DMS79 (cell line): Measurements from ENCODE around the gene TRAM2.

Experiments
- DNase-seq: peaks from one replicate; lab custom pipeline; 2025; lab: John Stamatoyannopoulos, UW

Gene TRAM2

DNA sequence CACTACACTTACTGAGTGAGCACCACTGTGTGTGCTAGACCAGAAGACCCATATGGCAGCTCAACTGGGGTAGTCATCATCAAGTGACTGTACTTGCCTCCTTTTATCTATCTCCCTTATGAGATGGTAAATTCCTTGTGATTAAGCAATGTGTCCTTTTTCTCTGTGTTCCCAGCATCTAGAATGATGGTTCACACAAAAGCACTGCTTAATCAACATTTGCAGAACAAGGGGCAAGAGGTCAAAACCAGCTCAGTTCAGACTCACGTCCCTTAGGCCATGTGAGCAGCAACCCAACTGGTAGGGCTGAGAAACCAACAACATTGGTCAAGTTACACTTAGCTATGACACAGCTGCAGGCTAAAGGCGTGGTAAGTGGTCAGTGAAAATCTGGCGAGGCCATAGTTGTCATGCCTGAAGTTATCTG, 10.0 kb downstream of the TRAM2 start:
- DNase-seq = no peak

DNA sequence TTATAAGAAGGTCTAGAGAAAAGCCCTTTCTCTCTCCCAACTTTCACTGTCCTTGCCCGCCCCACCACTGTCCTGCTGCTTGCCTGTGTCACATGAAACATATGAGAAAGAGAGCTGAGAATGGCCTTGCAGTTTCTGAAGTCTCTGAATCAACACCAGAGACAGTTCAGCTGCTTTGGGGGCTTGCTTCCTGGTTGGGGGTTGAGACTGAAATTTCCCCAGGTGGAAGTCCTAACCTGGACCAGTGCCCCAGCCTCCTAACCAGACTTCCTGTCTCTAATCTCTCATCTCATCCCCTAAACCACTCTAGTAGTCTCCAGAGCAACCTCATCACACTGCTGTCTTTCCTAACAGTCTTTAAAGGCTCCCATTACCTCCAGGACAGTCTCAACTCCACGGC, 10.7 kb downstream of the TRAM2 start:
- no peak for DNase-seq

DNA sequence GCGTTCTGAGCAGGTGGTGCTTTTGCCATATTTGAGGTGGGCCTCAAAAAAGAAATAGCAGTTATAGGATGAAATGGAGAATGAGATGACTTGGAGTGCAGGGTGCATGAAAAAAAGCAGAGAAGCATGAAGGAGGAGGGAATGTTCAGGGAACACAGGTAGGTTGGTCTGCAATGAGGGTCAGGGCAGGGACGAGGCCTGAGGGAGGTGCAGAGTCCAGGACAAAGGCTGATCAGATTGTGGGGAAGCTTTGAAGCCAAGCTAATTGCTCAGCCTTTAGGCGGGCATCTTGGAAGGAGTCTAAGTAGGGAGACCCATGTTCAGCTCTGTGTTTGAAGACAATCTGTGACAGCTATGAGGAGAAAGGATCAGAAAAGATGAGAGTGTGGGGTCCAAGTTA, 12.0 kb downstream of the TRAM2 start:
- DNase-seq = no peak

DNA sequence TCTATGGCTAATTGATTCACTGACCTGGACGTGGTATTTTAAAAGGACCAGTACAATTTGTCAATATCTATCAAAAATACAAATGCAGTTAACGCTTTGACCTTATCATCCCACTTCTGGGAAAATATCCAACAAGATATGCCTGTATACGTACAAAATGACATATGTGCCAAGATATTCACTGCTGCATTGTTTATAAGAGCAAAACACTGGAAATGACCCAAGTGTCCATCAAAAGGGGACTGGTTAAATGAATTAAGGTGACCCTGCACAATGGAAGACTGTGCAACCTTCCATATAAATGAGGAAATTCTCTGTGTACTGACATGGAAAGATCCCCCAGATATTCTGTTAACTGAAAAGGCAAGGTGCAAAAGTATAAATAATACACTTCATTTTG, 13.9 kb downstream of the TRAM2 start:
- DNase-seq = no peak

DNA sequence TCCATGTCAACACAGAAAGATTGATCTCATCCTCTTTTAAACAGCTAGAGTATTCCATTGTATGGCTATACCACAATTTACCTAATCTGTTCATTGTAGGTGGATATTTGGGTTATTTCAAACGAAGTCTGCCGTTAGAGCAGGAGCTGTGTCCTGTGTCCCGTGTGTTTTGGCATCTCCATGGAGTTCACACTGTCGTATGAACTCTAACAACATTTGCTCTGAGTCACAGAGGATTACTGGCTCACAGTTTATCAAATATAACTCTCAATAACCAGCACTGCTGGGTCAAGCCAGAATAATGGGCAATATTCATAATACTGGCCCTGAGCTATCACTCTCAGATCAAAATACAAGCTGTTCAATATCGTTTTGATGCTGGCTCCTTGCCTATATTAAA, 16.4 kb downstream of the TRAM2 start:
- no peak for DNase-seq

DNA sequence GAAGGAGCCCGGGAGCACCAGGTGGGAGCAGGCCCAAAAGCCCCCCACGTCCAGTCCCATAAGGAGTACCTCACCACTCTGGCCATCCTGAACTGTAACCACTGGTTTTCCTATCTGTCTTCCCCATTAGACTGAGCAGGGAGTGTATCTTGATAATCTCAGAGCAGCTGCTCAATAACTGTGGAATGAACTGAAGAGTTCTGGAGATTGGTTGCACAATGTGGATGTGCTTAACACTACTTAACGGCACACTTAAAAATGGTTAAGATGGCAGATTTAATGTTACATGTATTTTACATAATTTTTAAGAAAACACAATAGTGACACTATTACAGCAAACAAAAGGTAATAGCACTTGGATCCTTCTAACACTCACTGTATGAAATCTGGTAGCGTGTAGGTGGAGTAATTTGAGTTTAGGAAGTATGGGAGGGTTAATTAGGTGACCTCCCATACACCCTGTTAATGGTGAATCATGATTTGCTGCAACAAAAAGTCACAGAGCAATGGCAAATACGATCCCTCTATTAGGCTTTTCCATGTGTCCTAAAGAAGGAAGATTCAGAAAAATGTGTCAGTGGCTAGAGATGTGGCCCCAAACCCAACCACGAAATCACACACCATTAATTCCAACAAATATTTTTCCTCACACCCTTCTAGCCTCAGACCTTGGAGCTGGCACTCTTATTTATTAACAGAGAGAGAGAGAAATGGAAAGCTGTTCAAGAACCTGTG, 18.4 kb downstream of the TRAM2 start:
- DNase-seq = no peak

DNA sequence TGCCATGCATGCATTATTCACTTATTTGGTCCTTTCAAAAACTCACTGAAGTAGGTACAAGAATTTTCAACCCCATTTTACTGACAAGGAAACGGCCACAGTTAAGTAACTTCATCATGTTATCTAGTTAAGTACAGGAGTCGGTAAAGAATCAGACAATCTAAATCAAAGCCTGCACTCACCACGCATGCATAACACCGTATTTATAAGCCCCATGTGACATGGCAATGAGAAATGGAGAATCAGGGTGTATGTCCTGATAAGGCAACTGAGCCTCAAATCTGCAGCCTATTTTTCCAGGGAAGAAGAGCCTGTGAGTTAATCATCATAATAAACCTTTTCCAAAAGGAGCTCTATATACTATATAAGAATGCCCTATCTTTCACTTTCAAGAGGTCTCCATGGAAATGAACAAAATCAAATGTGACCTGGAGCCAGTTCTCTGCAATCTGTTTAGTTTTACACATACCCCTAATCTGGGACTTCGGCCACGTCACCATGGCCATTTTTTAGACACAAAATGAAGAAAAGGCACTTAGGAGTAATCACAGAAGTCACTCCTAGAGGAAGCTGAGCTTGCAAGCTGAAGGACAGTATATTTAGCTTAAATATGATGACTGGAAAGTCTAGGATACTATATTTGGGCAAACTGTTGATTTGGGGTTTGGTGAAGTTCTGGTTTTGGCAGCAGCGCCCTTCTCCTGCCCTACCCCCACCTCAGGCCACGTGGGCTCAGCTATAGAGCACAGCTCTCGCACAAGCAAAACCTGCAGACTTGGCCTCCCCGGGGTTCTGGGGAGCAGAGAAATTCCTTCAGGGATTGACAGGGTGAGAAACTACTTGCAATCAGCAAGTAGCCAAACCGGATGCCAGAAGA, 19.2 kb downstream of the TRAM2 start:
- no peak for DNase-seq

DNA sequence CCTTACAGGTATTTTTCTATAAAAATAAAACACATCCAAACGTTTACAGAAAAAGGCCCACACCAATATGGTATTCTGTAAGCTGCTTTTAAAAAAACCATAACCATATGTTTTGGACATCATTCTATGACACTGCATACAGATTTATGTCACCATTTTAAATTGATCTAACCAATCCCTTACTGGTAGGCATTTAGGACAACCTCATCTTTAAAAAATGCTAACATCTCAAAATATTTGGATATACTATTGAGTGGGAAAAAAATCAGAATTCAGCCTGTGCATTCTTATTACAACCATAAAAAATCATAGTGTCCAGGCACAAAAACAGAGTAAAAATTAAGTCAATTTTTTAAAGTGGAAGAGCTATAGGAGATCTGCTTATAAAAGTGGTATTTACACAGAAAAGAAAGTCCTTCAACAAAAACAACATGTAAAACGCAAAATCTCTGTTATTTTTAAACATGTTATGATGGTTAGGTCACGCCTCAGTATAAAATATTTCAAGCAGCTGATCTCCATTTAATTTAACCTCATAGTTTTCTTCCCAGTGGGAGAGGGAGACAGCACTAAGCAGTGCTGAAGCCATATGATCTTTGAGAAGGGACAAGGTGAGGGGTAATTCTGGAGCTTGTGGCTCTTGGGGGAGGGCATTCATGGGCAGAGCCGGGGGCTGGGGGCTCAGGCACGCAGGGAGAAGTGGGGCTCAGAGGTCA, 21.2 kb downstream of the TRAM2 start:
- no peak for DNase-seq

DNA sequence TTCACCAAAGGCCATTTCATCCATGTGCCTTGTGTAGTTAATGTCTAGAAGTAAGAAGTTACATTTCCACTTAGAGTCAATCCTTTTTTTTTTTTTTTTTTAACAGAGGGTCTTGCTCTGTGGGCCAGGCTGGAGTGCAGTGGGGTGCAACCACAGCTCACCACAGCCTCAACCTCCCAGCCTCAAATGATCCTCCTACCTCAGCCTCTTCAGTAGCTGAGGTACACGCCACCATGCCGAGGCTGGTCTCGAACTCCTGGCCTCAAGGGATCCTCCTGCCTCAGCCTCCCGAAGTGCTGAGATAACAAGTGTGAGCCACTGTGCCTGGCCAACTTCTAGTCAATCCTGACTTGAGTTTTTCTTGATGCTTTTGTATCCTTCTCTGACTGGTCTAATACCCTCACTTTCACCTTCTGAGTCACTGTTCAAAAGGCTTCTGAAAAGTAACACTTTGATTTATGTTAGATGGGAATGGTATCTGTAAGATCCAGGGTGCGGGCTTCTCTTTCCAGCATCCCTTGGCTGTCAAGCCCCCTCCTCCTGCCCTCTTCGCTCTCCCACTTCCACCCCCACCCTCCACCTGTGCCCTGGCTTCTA, 22.1 kb downstream of the TRAM2 start:
- no peak for DNase-seq

DNA sequence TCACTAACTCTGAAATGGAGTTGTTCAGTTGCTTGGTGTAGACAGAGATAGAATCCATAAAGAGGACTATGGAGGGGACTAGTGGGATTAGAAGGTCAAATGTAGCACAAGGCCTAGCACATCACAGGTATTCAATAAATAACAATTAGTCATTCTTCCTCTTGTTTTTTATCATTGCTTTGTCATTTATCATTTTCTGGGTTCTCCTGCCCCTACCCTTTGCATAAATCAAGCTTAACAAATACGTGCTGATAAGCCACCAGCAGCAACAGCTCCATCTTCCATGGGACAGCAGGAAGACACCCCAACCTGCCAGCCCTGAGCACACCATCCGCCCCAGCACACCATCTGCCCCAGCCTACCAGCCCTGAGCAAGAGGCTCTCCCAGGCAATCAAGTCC, 23.1 kb downstream of the TRAM2 start:
- DNase-seq = no peak

DNA sequence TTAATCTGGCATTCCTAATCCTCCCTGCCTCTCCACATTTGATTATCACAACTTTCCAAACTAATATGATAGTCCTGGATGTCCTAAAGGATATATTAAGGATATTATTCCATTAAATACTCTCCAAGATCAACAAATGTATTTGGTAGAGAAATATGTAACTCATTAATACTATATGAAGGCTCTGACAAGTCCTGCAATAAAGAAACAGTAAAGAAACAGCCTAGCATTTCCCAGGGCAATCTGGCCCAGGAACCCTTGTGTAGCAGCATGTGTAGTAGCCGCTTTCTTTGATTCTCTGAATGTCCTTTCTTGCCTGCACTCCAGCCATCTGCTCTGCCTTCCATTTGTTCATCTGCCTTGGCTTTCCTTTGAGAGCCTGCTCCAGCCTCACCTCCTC, 23.7 kb downstream of the TRAM2 start:
- no peak for DNase-seq

DNA sequence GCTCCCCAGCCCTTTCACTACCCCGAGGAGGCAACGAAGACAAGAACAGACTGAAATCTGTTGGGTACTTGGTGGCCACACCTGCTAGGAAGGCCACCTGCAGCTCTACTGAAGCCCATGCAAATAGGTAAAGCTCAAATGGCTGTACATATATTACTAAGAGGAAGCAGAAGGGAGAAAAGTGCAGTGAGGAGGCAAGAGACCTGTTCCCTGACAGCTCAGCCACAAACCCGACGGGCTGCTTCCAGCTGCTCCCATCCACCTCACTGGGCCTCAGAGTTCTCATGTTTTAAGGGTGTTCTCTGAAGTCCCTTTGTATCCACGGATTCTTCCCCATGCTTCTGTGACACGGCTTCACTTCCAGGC, 24.6 kb downstream of the TRAM2 start:
- peak; percentile 75 for DNase-seq

DNA sequence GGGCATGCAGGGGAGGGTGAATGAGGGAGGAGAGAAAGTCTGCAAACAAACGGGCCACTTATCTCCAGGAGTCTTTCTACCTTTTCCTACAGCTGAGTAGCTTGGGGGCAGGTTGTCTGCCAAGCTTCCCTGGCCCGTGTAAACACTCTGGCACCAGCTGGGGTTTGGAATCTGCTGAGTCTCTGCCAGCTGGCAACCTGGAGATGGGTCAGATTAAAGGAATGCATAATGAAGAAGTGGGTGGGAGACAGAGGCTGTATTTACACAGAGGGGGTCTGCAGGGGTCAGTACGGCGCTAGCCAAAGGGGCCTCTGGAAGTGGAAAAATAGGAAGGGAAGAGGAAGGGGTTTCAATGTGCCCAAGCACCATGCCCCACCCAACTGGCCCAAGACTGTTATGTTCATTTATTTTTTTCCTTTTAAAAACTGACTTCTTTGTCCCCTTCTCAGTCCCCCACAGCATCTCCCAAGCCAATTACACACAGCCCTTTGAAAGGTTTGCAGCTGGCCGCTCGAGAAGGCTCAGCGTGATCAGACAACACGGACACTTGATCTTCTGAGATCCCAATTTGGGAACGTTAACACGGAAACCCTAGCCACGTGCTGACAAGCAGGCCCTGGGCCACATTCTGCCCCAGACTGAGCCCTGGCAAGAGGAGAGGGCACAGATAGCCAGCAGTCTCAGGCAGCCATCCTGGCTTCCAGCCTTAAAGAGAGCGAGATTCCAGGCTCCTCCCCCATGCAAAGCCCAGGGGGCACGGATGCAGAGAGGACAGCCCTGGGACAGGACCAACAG, 25.2 kb downstream of the TRAM2 start:
- peak; percentile 94 for DNase-seq

DNA sequence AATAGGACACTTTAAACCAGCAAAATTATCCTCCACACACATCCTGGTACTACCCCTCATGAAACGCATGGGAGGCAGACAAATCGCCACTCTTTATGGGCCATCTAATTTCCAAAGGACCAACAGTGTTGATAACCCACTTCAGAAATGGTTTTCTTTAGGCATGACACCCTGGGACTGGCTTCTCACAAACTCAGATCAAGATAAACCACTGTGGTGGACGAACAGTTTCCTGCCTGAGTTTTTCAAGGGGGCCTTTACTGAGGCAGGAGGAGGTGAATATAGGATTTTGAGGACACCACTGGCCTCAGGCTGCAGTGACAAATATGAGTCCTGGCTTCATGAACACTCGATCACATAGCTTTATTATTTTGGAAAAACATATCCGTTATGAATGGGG, 26.0 kb downstream of the TRAM2 start:
- DNase-seq = peak; percentile 63

DNA sequence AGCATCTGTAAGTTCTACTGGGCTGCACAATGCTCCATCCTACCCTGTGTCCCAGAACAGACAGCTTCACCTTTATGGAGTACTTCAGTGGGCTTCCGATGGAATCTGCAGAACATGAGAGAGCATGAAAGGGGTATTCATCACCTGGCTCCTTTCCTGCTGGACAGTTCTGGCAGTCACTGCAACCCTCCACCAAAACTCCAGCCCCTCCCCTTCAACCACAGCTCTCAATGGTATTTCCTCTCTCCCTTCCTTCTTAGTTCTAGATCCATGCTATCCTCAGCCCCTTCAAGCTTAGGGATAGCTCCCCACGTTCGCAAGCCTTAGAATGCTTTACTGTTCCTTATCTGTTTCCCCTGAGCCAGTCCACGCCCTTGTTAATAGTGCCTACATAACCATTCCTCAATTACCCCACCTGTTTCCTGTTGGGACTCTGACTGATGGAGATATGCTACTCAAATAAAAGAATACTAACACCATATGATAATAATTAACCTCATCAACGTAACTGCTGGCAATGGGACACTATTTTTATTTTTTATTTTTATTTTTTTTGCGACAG, 26.8 kb downstream of the TRAM2 start:
- no peak for DNase-seq

DNA sequence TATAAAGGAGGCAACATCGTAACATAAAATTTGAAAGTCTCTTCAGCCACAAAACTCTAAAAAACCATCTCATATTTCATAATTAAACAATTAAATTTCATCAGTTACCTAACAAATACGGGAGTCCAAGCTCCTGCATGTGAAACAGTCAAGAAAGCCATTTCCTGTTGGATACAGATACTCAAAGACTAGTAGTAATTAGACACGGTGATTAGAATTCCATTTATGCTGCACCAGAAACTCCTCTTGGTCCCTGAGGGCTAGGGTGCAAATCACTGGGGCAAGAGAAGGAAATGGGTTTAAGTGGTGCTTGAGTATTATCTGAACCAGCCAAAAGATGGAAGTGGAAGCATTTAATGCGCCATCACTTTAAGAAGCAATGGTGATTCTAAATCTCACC, 27.4 kb downstream of the TRAM2 start:
- peak; percentile 96 for DNase-seq

DNA sequence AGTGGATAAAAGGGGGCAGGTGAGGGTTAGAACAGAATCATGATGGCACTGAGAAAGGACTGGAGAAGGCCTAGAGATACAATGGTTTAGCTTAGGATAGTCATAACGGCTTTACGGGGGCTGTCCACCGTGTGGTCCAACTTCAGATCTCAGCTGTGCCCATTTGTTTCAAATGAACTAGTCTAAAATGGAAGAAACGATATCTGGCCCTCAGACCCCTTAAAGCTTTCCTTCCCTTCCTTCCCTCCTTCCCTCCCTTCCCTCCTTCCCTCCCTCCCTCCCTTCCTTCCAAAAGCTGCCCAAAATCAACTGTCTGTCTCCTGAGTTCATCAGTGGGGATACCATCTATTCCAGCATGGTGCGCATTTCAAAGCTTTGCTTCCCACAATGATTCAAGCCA, 27.9 kb downstream of the TRAM2 start:
- no peak for DNase-seq

DNA sequence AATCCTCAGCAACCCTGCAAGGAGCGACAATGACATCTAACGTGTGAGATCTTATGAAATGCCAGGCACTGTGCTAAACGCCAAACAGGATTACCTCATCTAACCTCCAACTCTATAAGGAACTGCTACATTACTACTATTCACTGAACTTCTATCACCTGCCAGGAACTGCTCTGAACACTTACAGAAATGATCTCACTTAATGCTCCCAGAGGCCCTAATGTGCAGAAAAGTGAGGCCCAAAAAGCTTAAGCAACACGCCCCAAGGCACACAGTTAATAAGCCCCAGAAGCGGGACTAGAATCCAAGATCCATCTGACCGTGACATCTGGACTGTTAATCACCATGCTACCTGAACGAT, 28.5 kb downstream of the TRAM2 start:
- DNase-seq = no peak

DNA sequence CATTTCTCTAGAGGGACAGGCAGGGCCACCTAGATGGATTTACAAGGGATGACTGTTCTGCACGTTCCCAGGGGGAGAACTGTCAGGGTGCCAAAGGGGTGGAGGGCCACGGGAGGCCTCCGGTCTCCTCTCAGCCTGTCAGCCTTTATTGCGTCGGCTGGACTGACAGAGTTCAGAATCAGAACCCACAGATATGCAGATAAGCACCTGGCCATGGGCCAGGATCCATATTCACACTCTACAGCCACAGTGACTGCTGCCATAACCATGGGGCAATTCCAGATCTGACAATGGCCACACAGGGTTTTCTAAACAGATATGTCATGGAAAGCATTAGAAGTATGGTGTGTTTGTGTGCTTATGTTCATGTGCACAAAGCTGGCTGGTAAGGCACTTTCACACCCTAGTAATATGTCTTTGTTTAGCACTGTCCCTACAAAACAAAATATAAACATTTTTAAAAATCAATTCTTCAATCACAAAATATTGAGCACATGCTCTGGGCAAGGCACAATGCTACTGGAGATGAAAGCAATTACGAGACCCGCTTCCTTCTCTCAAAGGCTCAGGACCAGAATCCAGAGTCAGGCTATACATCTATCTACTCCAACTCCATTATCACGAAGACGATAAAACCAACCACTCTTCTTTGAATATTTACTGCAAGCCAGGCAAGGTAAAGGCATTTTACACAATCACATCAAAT, 29.1 kb downstream of the TRAM2 start:
- no peak for DNase-seq

DNA sequence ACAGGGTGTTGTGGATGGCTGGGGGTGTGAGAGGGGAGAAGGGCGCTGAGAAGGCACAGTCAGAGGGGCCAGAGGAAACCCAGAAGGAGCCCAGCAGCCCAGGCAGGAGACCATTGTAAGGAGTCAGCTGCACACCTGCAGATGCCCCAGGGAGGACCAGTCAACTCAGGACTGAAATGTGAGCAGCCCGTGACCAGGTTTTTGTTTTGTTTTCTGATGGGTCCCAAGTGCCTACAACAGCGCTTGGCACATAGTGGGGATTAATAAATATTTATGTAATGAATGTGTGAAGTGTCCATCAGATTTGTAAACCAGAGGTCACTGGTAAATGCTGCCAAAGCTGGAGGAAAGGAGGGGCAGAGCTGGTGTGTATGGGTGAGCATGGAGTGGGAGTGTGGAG, 30.2 kb downstream of the TRAM2 start:
- no peak for DNase-seq

DNA sequence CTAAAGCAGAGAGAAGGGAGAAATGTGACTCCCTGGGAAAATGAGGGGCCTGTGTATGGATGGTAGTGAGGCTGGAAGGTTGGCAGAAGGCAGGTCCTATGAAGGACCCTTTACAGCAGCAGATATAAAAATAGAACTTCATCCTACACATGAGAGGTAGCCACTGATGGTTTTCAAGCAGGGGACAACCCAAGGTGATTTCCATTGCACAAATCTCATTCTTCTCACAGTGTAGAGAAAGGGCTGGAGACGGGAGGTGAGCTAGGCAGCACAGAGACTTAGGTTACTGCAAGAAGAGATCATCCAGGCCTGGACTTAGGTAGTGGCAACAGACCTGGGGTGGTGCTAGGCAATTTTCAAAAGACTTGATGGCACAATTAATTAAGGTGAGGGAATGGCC, 30.7 kb downstream of the TRAM2 start:
- DNase-seq = no peak
